ENCODE data around the gene PRDM1.

The PRDM1 gene

DNA sequence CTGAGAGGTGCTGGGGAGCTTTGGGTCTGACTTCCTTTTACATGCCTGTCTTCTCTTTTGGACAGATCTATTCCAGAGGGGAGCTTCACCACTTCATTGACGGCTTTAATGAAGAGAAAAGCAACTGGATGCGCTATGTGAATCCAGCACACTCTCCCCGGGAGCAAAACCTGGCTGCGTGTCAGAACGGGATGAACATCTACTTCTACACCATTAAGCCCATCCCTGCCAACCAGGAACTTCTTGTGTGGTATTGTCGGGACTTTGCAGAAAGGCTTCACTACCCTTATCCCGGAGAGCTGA is 13.1 kb downstream of the PRDM1 start:
- peak overlapping the region; percentile 48 for H3K4me3 ChIP-seq (replicated peaks; ENCODE audit: low read depth, low read length)
- TF ChIP-seq, protein P1, sequence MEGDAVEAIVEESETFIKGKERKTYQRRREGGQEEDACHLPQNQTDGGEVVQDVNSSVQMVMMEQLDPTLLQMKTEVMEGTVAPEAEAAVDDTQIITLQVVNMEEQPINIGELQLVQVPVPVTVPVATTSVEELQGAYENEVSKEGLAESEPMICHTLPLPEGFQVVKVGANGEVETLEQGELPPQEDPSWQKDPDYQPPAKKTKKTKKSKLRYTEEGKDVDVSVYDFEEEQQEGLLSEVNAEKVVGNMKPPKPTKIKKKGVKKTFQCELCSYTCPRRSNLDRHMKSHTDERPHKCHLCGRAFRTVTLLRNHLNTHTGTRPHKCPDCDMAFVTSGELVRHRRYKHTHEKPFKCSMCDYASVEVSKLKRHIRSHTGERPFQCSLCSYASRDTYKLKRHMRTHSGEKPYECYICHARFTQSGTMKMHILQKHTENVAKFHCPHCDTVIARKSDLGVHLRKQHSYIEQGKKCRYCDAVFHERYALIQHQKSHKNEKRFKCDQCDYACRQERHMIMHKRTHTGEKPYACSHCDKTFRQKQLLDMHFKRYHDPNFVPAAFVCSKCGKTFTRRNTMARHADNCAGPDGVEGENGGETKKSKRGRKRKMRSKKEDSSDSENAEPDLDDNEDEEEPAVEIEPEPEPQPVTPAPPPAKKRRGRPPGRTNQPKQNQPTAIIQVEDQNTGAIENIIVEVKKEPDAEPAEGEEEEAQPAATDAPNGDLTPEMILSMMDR (IDR thresholded peaks at IDR 0.05; ENCODE audit: low read depth, low read length, missing control alignments): no peak
- DNase-seq (ENCODE audit: extremely low read depth, low read depth): no peak

DNA sequence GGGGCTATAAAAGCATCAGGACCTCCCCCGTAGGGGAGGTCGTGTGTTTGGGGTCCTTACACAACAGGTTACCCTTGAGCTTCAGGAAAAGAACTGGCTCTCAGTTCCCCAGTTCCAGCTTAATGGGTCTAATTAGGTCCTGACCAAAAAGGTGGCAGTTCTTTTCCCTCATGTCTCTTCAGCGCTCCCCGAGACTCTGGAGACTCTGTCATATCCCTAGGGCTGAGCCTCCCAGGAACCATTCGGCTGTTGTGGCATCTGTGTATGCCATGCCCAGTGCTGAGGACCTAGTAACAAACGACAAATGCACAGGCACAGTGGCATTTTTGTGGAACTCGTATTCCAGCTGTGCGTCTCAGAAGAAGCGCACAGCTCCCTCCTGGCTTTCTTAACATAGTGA is 14.6 kb downstream of the PRDM1 start:
- DNase-seq (ENCODE audit: extremely low read depth, low read depth): no peak
- TF ChIP-seq, protein P1 (IDR thresholded peaks at IDR 0.05; ENCODE audit: low read depth, low read length, missing control alignments): no peak
- H3K4me3 ChIP-seq (replicated peaks; ENCODE audit: low read depth, low read length): no peak overlapping the region

DNA sequence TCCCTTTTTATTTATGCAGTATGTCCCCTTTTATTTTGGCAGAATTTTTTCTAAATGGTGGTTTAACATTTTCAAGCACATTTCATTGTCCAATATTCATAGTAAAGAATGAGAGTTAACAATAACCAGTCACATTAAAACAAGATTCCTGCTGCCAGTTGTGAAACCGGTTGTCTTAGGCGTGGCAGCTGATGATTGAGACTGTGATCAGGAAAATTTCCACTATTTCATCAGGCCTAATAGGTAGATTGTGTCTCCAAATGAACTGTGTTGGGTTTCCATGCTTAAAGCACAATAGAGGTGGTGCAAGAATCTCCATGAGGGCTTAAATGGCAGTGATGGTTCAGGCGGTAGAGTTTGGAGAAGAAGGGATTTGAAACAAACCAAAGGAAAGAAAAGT is 15.3 kb downstream of the PRDM1 start:
- DNase-seq (ENCODE audit: extremely low read depth, low read depth): no peak
- H3K4me3 ChIP-seq (replicated peaks; ENCODE audit: low read depth, low read length): no peak overlapping the region
- TF ChIP-seq, protein P1 (IDR thresholded peaks at IDR 0.05; ENCODE audit: low read depth, low read length, missing control alignments): no peak

DNA sequence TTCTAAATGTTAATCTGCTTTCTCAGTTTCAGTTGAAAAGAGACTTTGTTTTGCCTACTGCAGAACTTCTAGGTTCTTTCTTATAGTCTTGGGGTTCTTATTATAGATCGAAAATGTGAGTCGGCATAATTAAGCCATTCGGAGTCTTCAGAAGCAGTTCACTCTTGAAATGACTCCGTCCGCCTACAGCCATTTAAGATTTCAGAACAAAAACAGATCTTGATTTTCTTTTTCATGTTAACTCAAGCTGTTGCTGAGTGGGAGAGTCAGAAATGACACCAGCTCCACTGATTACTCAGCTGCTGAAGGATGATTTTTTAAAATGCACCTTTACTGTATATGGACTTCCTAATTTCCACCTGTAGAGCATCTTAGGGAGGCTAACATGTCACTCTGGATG is 15.9 kb downstream of the PRDM1 start:
- no peak overlapping the region for H3K4me3 ChIP-seq (replicated peaks; ENCODE audit: low read depth, low read length)
- TF ChIP-seq, protein P1 (IDR thresholded peaks at IDR 0.05; ENCODE audit: low read depth, low read length, missing control alignments): no peak
- no peak for DNase-seq (ENCODE audit: extremely low read depth, low read depth)

DNA sequence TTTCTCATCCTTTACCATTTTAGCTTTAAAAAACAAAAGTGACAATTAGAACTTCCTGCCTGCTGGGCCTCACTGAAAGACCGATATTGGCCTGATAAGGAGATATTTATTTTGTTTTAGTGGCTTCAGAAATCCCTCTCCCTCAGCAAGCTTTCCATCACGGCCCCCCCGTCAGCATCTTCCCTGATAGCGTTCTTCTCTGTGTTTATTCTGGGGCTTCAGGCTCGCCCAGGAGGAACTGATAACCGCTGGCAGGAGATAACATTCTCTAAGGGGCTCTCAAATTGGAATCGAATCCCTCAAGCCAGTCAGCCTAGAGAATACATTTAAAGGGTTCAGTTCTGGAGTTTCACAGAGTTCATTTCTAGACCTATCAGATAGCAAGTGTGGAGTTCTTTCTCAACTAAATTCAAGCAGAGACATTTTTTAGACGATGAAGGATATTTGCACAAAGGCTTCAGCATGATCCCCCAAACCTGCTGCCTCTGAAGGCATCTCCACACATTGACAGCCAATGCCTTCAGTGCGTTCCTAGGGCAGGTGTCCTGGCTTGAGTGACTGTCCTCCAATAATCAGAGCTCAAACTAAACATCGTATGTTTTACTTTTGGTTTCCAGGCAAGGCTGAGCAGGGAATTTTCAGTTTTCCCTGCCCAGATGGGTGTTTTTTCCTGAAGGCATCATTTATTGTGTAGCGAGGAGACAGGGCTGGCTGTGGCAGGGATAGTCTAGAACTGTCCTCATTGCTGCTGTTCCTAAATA is 17.0 kb downstream of the PRDM1 start:
- no peak for DNase-seq (ENCODE audit: extremely low read depth, low read depth)

DNA sequence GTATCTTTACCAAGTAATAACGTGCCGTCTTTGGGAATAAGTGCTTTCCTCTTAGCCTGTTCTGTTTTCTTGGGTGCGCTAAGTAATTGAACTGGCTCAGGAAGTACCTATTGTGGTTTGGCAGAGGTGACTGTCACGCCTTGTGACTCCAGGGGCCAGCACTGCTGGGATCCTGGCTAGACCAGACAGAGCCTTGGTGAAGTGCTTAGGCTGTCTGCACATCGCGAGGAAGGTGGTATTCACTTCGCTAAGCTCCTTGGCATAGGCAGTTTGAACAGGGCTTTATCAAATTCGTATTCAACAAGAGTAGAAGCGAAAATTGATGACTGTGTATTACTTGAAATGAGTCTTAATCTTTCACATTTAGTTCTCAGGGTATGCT is 17.6 kb downstream of the PRDM1 start:
- no peak overlapping the region for H3K4me3 ChIP-seq (replicated peaks; ENCODE audit: low read depth, low read length)
- TF ChIP-seq, protein P1 (IDR thresholded peaks at IDR 0.05; ENCODE audit: low read depth, low read length, missing control alignments): no peak
- no peak for DNase-seq (ENCODE audit: extremely low read depth, low read depth)

More for the DNA sequence above, 17.0 kb downstream of the PRDM1 start:
- TF ChIP-seq, protein P1 (IDR thresholded peaks at IDR 0.05; ENCODE audit: low read depth, low read length, missing control alignments): no peak
- H3K4me3 ChIP-seq (replicated peaks; ENCODE audit: low read depth, low read length): no peak overlapping the region

DNA sequence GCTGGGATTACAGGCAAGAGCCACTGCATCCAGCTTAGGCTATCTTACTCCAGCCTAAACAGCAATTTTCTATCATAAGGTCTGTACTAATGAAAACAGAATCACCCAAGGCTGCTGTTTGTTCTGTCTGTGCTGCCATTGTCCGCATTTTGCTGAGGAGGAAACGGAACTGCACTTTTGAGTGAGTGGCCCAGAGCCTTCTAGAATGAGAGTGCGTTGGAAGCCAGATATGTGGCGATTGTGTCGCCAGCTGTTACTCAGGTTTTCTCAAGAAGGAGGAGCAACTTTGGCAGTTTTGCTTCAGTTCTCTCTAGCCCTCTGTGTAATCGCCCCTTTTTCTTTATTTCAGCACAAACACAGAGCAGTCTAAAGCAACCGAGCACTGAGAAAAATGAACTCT is 18.3 kb downstream of the PRDM1 start:
- no peak overlapping the region for H3K4me3 ChIP-seq (replicated peaks; ENCODE audit: low read depth, low read length)
- TF ChIP-seq, protein P1 (IDR thresholded peaks at IDR 0.05; ENCODE audit: low read depth, low read length, missing control alignments): no peak
- no peak for DNase-seq (ENCODE audit: extremely low read depth, low read depth)

Measured in HFF-Myc (cell line).